ENCODE data around the gene CFL2.

CFL2 gene

DNA sequence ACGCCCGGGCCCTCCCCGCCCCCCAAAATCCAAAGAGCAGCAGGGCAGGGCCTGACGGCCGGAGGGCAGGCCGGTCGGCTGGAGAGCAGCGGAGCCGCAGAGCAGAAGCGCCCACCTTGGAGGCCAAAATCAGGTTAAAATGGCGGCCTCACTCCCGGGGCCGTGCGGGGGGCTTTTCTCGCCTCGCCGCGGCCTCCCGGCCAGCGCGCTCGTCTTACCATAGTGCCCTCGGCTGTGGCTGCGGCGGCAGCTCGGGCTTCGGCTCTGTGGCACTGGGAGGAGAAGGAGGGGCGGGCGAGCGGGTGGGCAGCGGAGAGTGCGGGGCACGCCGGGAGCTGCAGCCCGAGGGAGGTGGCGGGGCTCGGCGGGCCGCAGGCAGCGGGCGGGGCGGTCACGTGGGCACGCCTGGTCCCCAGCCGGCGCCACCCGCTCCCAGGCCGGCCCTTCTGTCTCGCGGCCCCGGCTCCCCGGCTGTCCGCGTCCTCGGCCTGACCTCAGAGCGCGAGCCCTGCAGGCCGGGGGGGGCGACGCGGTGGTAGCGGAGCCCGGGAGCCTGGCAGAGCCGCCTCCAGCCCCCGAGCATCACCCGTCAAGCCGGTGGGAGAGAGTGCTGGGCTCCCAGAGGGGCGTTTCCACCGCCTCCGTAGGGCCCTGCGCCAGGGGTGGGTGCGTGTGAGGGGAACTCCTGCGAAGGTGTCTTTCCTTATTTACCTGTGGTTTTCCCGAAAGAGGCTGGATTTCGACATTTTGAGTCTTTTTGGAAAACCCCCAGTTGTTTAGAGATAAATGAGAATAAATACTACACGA, at the start of gene CFL2:
Gene CFL2, minus strand, starts transcription at position 274 of the 807 bp plus-strand sequence. Its CDS starts 53 bp downstream, at position 221.
- TF ChIP-seq, protein P1, sequence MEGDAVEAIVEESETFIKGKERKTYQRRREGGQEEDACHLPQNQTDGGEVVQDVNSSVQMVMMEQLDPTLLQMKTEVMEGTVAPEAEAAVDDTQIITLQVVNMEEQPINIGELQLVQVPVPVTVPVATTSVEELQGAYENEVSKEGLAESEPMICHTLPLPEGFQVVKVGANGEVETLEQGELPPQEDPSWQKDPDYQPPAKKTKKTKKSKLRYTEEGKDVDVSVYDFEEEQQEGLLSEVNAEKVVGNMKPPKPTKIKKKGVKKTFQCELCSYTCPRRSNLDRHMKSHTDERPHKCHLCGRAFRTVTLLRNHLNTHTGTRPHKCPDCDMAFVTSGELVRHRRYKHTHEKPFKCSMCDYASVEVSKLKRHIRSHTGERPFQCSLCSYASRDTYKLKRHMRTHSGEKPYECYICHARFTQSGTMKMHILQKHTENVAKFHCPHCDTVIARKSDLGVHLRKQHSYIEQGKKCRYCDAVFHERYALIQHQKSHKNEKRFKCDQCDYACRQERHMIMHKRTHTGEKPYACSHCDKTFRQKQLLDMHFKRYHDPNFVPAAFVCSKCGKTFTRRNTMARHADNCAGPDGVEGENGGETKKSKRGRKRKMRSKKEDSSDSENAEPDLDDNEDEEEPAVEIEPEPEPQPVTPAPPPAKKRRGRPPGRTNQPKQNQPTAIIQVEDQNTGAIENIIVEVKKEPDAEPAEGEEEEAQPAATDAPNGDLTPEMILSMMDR (IDR thresholded peaks at IDR 0.05; ENCODE audit: control insufficient read depth, extremely low read depth, insufficient read depth): no peak
- H3K4me3 ChIP-seq (ENCODE audit: low read depth, low read length): peak within 1 kb of the TSS; percentile 71
- no peak for DNase-seq (ENCODE audit: low read depth)

- TF ChIP-seq, protein P1 (IDR thresholded peaks at IDR 0.05; ENCODE audit: control insufficient read depth, extremely low read depth, insufficient read depth): no peak
- DNase-seq (ENCODE audit: low read depth): no peak
- no peak overlapping the region for H3K4me3 ChIP-seq (ENCODE audit: low read depth, low read length)
These were observed 40.8 kb upstream of the CFL2 start for GRCh38 chr14:34755215-34755614.

- H3K4me3 ChIP-seq (ENCODE audit: low read depth, low read length): no peak overlapping the region
- TF ChIP-seq, protein P1 (IDR thresholded peaks at IDR 0.05; ENCODE audit: control insufficient read depth, extremely low read depth, insufficient read depth): no peak
These were observed 40.3 kb upstream of the CFL2 start for GRCh38 chr14:34754687-34755086.

GRCh38 chr14:34750670-34751069, 36.3 kb upstream of the CFL2 start:
- no peak for DNase-seq (ENCODE audit: low read depth)
- TF ChIP-seq, protein P1 (IDR thresholded peaks at IDR 0.05; ENCODE audit: control insufficient read depth, extremely low read depth, insufficient read depth): no peak
- no peak overlapping the region for H3K4me3 ChIP-seq (ENCODE audit: low read depth, low read length)

More at GRCh38 chr14:34754687-34755086, 40.3 kb upstream of the CFL2 start:
- no peak for DNase-seq (ENCODE audit: low read depth)

DNA sequence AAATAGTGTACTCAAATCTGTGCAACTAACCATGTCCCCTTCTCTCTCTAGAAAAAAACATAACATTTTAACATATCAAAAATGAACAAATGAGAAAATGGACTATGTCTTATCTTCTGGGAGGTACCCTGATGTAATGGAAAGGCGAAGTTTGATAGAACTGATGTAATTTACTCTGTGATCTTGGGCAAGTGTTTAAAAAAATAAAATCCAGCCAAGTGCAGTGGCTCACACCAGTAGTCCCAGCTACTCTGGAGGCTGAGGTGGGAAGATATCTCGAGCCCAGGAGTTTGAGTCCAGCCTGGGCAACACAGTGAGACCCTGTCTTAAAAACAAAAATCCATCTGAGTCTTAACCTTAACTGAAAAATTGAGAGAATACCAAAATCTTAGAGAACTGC, 35.8 kb upstream of the CFL2 start:
- H3K4me3 ChIP-seq (ENCODE audit: low read depth, low read length): no peak overlapping the region
- no peak for DNase-seq (ENCODE audit: low read depth)
- TF ChIP-seq, protein P1 (IDR thresholded peaks at IDR 0.05; ENCODE audit: control insufficient read depth, extremely low read depth, insufficient read depth): no peak

- H3K4me3 ChIP-seq (ENCODE audit: low read depth, low read length): no peak overlapping the region
- TF ChIP-seq, protein P1 (IDR thresholded peaks at IDR 0.05; ENCODE audit: control insufficient read depth, extremely low read depth, insufficient read depth): no peak
- DNase-seq (ENCODE audit: low read depth): no peak
These were observed 35.0 kb upstream of the CFL2 start for GRCh38 chr14:34749408-34749807.

All from LNCaP clone FGC (cell line).